Measurements from ENCODE around the gene SPATA17. TPM values are rescaled to one million over a fixed set of nuclear protein-coding genes. Genes with fewer than 3 reads are reported as not detected.

SPATA17 gene
- total RNA-seq, 2 experiments from 2014 or later: not detected

- Mint-ChIP-seq H3K36me3 (ENCODE audit: low read depth) (peaks cover 8% of the 10 kb centered on the region), H3K4me1 (ENCODE audit: low read depth) (no peaks in the 10 kb centered on the region), H3K27ac (no peak overlapping the region), H3K9me3 (no peaks in the 10 kb centered on the region), H3K27me3 (no peaks in the 10 kb centered on the region), H3K4me3 (no peak overlapping the region)
- no peak for TF ChIP-seq CTCF (IDR thresholded peaks at IDR 0.05)
- intact Hi-C loops (cut with micrococcal nuclease): no loop called here
- ChIA-PET CTCF (no interaction called here), POLR2A (no interaction called here)
- ATAC-seq (no peak), DNase-seq (no peak)
Measured at GRCh38 chr1:217599154-217599553, 32.0 kb upstream of the SPATA17 start.

GRCh38 chr1:217602380-217602779, 28.8 kb upstream of the SPATA17 start:
- ChIA-PET CTCF (no interaction called here), POLR2A (no interaction called here)
- no peak overlapping the region for H3K4me3 Mint-ChIP-seq
- peaks cover 12% of the 10 kb centered on the region for H3K36me3 Mint-ChIP-seq (ENCODE audit: low read depth)
- H3K4me1 Mint-ChIP-seq (ENCODE audit: low read depth): no peaks in the 10 kb centered on the region
- no peaks in the 10 kb centered on the region for H3K9me3 Mint-ChIP-seq
- intact Hi-C loops (cut with micrococcal nuclease): no loop called here
- no peak for TF ChIP-seq CTCF (IDR thresholded peaks at IDR 0.05)
- no peaks in the 10 kb centered on the region for H3K27me3 Mint-ChIP-seq
- DNase-seq (no peak), ATAC-seq (no peak)
- no peak overlapping the region for H3K27ac Mint-ChIP-seq

GRCh38 chr1:217605390-217605789, 25.8 kb upstream of the SPATA17 start:
- Mint-ChIP-seq H3K4me1 (ENCODE audit: low read depth) (no peaks in the 10 kb centered on the region), H3K27me3 (no peaks in the 10 kb centered on the region), H3K27ac (no peak overlapping the region), H3K4me3 (no peak overlapping the region), H3K9me3 (no peaks in the 10 kb centered on the region), H3K36me3 (ENCODE audit: low read depth) (peaks cover 20% of the 10 kb centered on the region)
- CTCF ChIA-PET: no interaction called here
- no peak for DNase-seq
- no peak for ATAC-seq
- POLR2A ChIA-PET: no interaction called here
- TF ChIP-seq CTCF (IDR thresholded peaks at IDR 0.05): no peak
- intact Hi-C loops (cut with micrococcal nuclease): no loop called here

- intact Hi-C loops (cut with micrococcal nuclease): no loop called here
- Mint-ChIP-seq H3K9me3 (no peaks in the 10 kb centered on the region), H3K36me3 (ENCODE audit: low read depth) (peaks cover 30% of the 10 kb centered on the region), H3K27me3 (no peaks in the 10 kb centered on the region), H3K4me1 (ENCODE audit: low read depth) (peaks cover 13% of the 10 kb centered on the region), H3K27ac (no peak overlapping the region), H3K4me3 (no peak overlapping the region)
- ATAC-seq: no peak
- CTCF ChIA-PET: interaction anchor here (0.6 kb wide), 1 partner anchor 670 kb away, joined by 3 read pairs; no protein-coding TSS in a partner anchor
- no peak for TF ChIP-seq CTCF (IDR thresholded peaks at IDR 0.05)
- DNase-seq: no peak
- POLR2A ChIA-PET: interaction anchor here (0.7 kb wide), 1 partner anchor 596 kb away, joined by 3 read pairs; no protein-coding TSS in a partner anchor
Measured at GRCh38 chr1:217614200-217614712, 16.9 kb upstream of the SPATA17 start.

GRCh38 chr1:217617126-217617525, 14.0 kb upstream of the SPATA17 start:
- H3K4me3 Mint-ChIP-seq: no peak overlapping the region
- POLR2A ChIA-PET: no interaction called here
- peaks cover 27% of the 10 kb centered on the region for H3K4me1 Mint-ChIP-seq (ENCODE audit: low read depth)
- H3K9me3 Mint-ChIP-seq: no peaks in the 10 kb centered on the region
- intact Hi-C loops (cut with micrococcal nuclease): no loop called here
- H3K27me3 Mint-ChIP-seq: no peaks in the 10 kb centered on the region
- ATAC-seq (no peak), DNase-seq (no peak)
- H3K36me3 Mint-ChIP-seq (ENCODE audit: low read depth): peaks cover 26% of the 10 kb centered on the region
- no peak for TF ChIP-seq CTCF (IDR thresholded peaks at IDR 0.05)
- CTCF ChIA-PET: no interaction called here
- H3K27ac Mint-ChIP-seq: no peak overlapping the region
